Heart left ventricle (tissue), 16 donors: ENCODE results near the gene CHST1. TPM values are rescaled to one million over a fixed set of nuclear protein-coding genes. Genes with fewer than 3 reads are reported as not detected.
A peak's percentile ranks its signal among the peaks of the same experiment; 100 is the strongest.

Source experiments
- ATAC-seq, 4 donors: fragments of 200-7000 bp; cut with Tn5 transposase; one replicate each; pipeline ENCODE4 v1.9.1; 2020 to 2022; ENCODE audit warnings: moderate library complexity in 4 of 4, mild to moderate bottlenecking in 3 of 4, moderate number of reproducible peaks in 1 of 4
- DNase-seq, 5 donors: peaks; one replicate each; pipeline ENCODE4 v3.0.0-alpha.2; 2020
- H3K27ac ChIP-seq, 12 donors: fragments of 200-600 bp; sonication (generic) in 4 of 12; one replicate each; pipeline versions ENCODE4 v1.5.0 to v1.8.0; 2016 to 2022; ENCODE audit warnings: mild to moderate bottlenecking in 2 of 12
- H3K27me3 ChIP-seq, 9 donors: fragments of 200-600 bp; sonication (generic) in 2 of 9; one replicate each; pipeline versions ENCODE4 v1.5.1 to v1.8.0; 2016 to 2022; ENCODE audit warnings: mild to moderate bottlenecking in 3 of 9
- H3K36me3 ChIP-seq, 9 donors: fragments of 200-600 bp; sonication (generic) in 2 of 9; one replicate each; pipeline versions ENCODE4 v1.5.0 to v1.8.0; 2018 to 2022; ENCODE audit warnings: mild to moderate bottlenecking in 2 of 9
- H3K4me1 ChIP-seq, 12 donors: fragments of 200-600 bp; sonication (generic) in 4 of 12; one replicate each; pipeline versions ENCODE4 v1.5.0 to v1.8.0; 2016 to 2022; ENCODE audit warnings: mild to moderate bottlenecking in 3 of 12
- H3K4me3 ChIP-seq, 12 donors: fragments of 200-600 bp; sonication (generic) in 4 of 12; one replicate each; pipeline versions ENCODE4 v1.5.0 to v1.8.0; 2017 to 2022; ENCODE audit warnings: mild to moderate bottlenecking in 9 of 12, moderate library complexity in 4 of 12
- H3K9me3 ChIP-seq, 12 donors: fragments of 200-600 bp; sonication (generic) in 4 of 12; one replicate each; pipeline versions ENCODE4 v1.5.0 to v1.8.0; 2016 to 2022; ENCODE audit warnings: mild to moderate bottlenecking in 1 of 12
- POLR2A ChIP-seq, 2 donors: fragments of 450-650 bp; IDR thresholded peaks; one replicate each; pipeline ENCODE4 v1.6.1; 2017; ENCODE audit warnings: antibody characterized with exemption in 2 of 2, mild to moderate bottlenecking in 2 of 2, moderate library complexity in 2 of 2
- WGBS, 4 donors: extraction: QIAGEN DNeasy Blood & Tissue Kit in 2 of 4; methylation state at CpG; one replicate each; pipeline versions ENCODE4 v1.1.5 to v1.1.7; 2013 to 2018; 5-methylcytosine and 5-hydroxymethylcytosine counted together
- intact Hi-C, 10 donors: fragments of 100-400 bp; cut with DNase I; formaldehyde crosslinking; loops; one replicate each; pipeline versions ENCODE4 v1.11.1 to v1.14.2; 2022
- polyA plus RNA-seq, 2 donors: library from polyadenylated mRNA; stranded (reverse); fragments of 200-250 nt; gene quantifications; one replicate each; pipeline ENCODE4 v1.2.3, GENCODE V29; 2013
- total RNA-seq, 9 donors: library from RNA; depleted of rRNA in 2 of 9; stranded (reverse); fragments of >200 nt in 2 of 9; fragmentation: NEBNext Ultra II Directional in 3 of 9; extraction: Animal tissue kit (Norgen Biotek cat#: 25700) in 3 of 9; gene quantifications; one replicate each; pipeline versions ENCODE4 v1.1.0 to v1.2.4, GENCODE V29; 2016 to 2023
- TF ChIP-seq, protein P1 (sequence below), 12 donors: fragments of 200-600 bp; sonication (generic) in 4 of 12; IDR thresholded peaks; one replicate each; pipeline versions ENCODE4 v1.5.0 to v1.8.0; 2018 to 2022; ENCODE audit warnings: antibody characterized with exemption in 12 of 12, mild to moderate bottlenecking in 5 of 12
- donor health status: ischemic (EF 13 %, LVEDD 7.1; RV severe dilation, severe dysfunction).
- donor health status: healthy with polysubstance abuse.
- donor health status: DM: no; HTN: yes; CAD: no.
- donor health status: DM: no; HTN: no; CAD: no.
- donor health status: ischemic (EF 25% LVEDD 6.9; RV normal size, moderate dysfunction).
- donor health status: ischemic (EF 25% LVEDD 5.7; RV mildly dilated, moderate dysfunction).
- donor health status: healthy.
- donor health status: DM: yes; HTN: yes; CAD: no.
- donor health status: ischemic (EF 35%, LVEDD 5.7; RV mildly dilated, moderate dysfunction).
- donor health status: nonischemic (EF 11% LVEDD 7.7; RV severe dilation, severe dysfunction).
- donor health status: DM: yes; HTN: yes; CAD: no.
- donor health status: PGD.
- donor health status: ischemic (EF 29% LVEDD 5.4; RV normal size, mild dysfunction).
- donor health status: nonischemic (EF 23%, LVEDD 6.1; RV moderate dilation, normal function).

CHST1 gene
- total and polyA plus RNA-seq, 11 donors, result 0.59 to 6.5 (median 1.8) TPM

DNA sequence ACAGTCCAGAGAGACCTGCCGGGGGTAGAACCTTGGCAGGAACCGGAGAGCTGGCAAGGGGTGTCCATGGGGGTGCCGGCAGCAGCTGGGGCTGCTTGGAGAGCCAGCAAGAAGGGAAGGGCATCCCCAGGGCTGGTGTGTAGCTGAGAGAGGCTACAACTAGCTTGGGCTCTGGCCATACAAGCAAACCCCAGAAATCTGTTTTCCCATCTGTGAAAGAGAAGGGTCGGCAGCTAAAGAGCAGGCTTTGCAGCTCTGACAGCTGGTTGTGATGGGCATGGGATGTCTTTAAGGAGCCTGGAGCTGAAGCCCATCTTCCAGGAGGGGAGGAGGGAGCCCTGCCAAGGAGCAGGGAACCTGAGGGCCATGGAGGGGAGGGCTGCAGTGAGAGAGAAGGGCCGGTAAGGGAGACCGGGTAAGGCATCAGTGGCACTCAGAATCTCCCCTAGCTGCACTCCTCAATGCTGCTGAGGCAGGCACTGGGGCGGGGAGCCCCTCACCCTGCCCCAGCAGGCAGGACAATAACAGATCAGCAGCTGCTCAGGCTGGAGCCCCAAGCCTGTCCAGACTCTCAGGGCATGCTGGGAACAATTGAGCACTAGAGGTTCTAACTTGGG is 3.9 kb downstream of the CHST1 start:
- DNase-seq (peak in 1 of 5 donors; percentile 48), ATAC-seq (no peak)
- Histone ChIP-seq H3K4me1 (peaks cover 7 to 56% (median 36%) of the 10 kb centered on the region in 12 donors), H3K4me3 (no peak overlapping the region), H3K27me3 (peaks cover 0 to 58% (median 5%) of the 10 kb centered on the region in 9 donors), H3K9me3 (no peaks in the 10 kb centered on the region), H3K27ac (no peak overlapping the region), H3K36me3 (no peaks in the 10 kb centered on the region)
- intact Hi-C loops, result loop anchor here in 4 of 10 donors (5.0 to 10.0 kb wide), 4 partner anchors 83 to 257 kb away; no protein-coding TSS in a partner anchor
- no peak for TF ChIP-seq POLR2A (IDR thresholded peaks at IDR 0.05)
- TF ChIP-seq, protein P1, sequence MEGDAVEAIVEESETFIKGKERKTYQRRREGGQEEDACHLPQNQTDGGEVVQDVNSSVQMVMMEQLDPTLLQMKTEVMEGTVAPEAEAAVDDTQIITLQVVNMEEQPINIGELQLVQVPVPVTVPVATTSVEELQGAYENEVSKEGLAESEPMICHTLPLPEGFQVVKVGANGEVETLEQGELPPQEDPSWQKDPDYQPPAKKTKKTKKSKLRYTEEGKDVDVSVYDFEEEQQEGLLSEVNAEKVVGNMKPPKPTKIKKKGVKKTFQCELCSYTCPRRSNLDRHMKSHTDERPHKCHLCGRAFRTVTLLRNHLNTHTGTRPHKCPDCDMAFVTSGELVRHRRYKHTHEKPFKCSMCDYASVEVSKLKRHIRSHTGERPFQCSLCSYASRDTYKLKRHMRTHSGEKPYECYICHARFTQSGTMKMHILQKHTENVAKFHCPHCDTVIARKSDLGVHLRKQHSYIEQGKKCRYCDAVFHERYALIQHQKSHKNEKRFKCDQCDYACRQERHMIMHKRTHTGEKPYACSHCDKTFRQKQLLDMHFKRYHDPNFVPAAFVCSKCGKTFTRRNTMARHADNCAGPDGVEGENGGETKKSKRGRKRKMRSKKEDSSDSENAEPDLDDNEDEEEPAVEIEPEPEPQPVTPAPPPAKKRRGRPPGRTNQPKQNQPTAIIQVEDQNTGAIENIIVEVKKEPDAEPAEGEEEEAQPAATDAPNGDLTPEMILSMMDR (IDR thresholded peaks at IDR 0.05), result no peak
- WGBS, 4 donors, result 57 to 71% (median 63%) methylated on average over 4 to 7 of the region's 7 CpGs

DNA sequence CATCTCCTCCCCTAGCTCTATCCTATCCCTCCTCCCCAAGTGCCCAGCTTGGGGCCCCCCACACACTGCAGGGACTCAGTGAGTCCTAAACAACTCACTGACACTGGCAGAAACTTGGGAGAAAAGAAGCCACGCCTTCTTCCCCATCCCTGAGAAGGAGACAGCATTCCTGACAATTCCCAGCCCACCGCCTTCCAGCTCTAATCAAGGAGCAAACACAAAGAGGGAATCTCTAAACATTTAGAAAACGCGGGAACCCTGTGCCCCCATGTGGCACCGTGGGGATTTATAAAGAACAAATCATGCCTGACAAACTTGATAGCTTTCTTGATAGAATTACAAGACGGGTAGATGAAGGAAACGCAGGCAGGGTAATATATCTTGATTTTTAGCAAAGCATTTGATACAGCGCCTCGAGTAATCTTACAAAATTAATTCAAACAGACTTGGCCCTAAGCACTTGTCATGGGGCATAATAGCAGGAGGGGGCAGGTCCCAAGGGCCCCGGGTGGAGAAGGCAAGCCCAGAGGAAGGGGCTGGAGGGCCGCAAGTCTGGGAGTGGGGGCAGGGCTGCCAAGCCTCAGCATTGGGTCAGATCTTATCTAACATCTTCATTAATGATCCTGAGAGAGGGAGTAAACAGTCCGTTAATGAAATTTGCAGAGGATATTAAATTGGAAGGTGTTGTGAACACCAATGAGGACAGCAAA is 4.5 kb downstream of the CHST1 start:
- Histone ChIP-seq H3K36me3 (no peaks in the 10 kb centered on the region), H3K9me3 (no peaks in the 10 kb centered on the region), H3K4me1 (peaks cover 7 to 53% (median 35%) of the 10 kb centered on the region in 12 donors), H3K27me3 (peaks cover 0 to 51% (median 5%) of the 10 kb centered on the region in 9 donors), H3K4me3 (no peak overlapping the region), H3K27ac (no peak overlapping the region)
- DNase-seq (peak in 1 of 5 donors; percentile 33), ATAC-seq (no peak)
- 51 to 69% (median 58%) methylated on average over 12 of the region's 12 CpGs for WGBS, 4 donors
- intact Hi-C loops, result loop anchor here in 4 of 10 donors (5.0 to 10.0 kb wide), 4 partner anchors 84 to 256 kb away; no protein-coding TSS in a partner anchor
- TF ChIP-seq, protein P1 (IDR thresholded peaks at IDR 0.05), result no peak
- TF ChIP-seq POLR2A (IDR thresholded peaks at IDR 0.05), result no peak

GRCh38 chr11:45659818-45660160 is 5.6 kb downstream of the CHST1 start:
- 81 to 100% (median 90%) methylated on average over 3 to 4 of the region's 4 CpGs for WGBS, 4 donors
- Histone ChIP-seq H3K27ac (peak overlapping the region in 1 of 12 donors; percentile 82), H3K9me3 (no peaks in the 10 kb centered on the region), H3K36me3 (no peaks in the 10 kb centered on the region), H3K27me3 (peaks cover 0 to 40% (median 3%) of the 10 kb centered on the region in 9 donors), H3K4me3 (no peak overlapping the region), H3K4me1 (peaks cover 7 to 55% (median 37%) of the 10 kb centered on the region in 12 donors)
- DNase-seq (no peak), ATAC-seq (no peak)
- intact Hi-C loops, result loop anchor here in 9 of 10 donors (5.0 to 10.0 kb wide), 12 partner anchors 52 to 287 kb away; no protein-coding TSS in a partner anchor
- TF ChIP-seq, protein P1 (IDR thresholded peaks at IDR 0.05), result no peak
- no peak for TF ChIP-seq POLR2A (IDR thresholded peaks at IDR 0.05)
